NCI-H510A treated with DMSO at 0.1 percent for 48 hours (cell line): ENCODE measurements around the gene DDN.
A peak's percentile ranks its signal among the peaks of the same experiment; 100 is the strongest.

Experiments
- DNase-seq: peaks from one replicate; lab custom pipeline; 2025; lab: John Stamatoyannopoulos, UW

DDN gene

GRCh38 chr12:48999371-49000131, at the start of gene DDN:
DDN (minus strand) TSS chr12:48999375; CDS start chr12:48999287, 88 bp downstream.
- no peak for DNase-seq

DNA sequence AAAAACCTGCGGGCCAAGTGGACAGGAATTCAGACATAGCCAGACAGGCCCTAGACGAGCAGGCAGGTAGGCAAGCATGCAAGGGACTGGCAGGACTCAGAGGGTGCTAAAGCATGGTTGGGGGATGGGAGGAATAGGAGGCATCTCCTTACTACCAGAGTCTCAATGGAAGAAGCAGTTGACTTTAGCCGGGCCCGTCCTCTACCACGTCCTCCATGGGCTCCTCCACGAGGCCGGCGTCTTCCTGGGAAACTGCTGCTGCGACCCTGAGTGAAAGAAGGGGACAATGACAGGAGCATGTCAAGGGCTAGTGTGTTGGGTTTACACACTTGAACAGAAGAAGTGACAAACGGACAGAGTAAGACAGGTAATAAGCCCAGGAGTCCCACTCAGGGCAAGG, 49.8 kb upstream of the DDN start:
- no peak for DNase-seq

- no peak for DNase-seq
These were observed 47.1 kb upstream of the DDN start for GRCh38 chr12:49046129-49046895.

DNA sequence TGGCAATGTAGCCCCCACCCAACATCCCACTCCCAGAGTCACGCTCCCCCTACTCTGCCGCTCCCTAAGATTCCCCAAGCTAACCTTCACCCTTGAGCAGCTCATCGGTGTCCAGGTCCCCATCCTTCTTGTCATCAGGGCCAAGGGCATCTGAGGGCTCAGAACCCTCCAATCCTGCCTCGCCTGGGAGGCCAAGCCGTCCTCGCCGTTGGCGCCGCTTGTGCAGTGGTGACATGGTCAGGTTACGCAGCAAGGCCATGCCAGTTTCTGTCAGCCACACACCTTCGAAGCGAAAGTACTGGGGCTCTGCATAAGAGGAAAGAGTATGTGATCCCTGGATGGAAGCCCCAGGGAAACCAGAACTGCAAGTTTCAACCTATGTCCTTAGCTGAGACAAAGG, 45.5 kb upstream of the DDN start:
- DNase-seq, result no peak

GRCh38 chr12:49043856-49044258, 44.7 kb upstream of the DDN start:
- peak; percentile 48 for DNase-seq

GRCh38 chr12:49043241-49043640, 44.1 kb upstream of the DDN start:
- no peak for DNase-seq

DNA sequence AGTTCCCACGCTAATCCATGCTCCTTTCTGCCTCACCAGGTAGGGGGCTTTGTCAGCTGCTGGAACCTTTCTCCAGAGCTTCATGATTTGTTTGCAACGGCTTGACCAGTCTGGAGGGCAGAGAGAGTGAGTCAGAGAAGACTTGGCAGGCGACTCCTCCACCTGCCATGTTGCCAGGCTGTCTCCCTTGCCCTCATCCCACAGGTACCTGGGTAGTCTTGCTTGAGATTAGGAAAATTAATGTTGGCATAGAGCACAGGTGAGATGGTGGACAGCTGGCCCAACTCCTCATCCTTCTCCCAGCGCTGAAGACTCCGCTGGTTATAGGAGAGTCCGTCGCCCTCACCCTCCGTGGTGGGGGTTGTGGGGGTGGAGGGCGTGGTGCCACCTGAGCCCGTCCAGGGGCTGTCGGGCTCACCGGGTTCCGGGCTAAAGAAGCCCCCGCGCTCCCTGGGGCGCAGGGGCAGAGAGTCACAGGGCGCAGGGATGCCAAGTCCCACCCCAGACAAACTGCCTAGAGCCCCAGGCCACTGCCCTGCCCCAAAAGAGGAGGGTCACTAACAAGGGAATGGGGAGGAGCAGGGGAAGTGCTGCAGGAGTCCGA, 42.8 kb upstream of the DDN start:
- no peak for DNase-seq

- no peak for DNase-seq
These were observed 42.1 kb upstream of the DDN start for GRCh38 chr12:49041036-49041880.

GRCh38 chr12:49040364-49040855, 41.2 kb upstream of the DDN start:
- DNase-seq, result no peak

DNA sequence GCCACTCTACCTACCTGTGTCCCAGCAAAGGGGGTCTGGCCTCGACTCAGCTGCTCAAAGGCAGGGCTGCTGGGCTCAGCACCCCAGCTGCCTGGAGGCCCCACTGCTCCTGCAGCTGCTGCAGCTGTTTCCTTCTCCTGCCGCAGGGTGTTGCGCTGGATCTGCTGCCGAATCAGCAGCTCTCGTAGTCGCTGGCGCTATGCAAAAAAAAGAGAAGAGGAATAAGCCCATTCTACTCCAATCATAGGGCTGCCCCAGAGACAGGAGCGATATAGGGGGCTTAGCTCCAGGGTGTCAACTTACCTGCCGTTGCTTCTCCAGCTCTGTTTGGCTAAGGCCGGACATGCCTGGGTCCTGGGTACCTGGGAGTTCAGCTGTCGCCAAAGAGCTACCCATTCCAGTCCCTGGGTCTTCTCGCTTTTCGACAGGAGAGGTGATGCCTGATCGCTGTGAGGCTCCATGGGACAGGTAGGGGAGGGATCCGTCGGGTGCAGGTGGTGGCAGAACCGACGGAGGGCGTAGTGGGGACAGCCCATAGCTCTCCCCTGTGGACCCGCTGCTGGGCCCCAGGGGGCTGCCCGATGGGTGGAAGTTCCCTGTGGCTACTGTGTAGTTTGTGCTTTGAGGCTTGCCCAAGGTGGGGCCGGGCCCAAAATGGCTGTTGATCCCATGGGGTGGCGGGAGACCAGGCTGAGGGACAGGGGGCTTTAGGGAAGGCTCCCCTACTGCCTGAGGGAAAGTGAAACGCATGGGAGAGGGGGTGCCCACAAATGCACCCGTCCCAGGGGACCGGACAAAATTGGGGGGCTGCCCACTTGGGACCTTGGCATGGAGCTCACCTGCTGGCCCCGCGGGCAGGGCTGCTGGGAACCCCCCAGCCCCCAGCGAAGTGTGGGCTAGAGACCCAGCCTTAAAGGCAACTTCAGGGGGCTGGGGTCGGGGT, 40.5 kb upstream of the DDN start:
- no peak for DNase-seq

- no peak for DNase-seq
These were observed 39.2 kb upstream of the DDN start for GRCh38 chr12:49038291-49038955.

GRCh38 chr12:49037947-49038237, 38.7 kb upstream of the DDN start:
- no peak for DNase-seq

- no peak for DNase-seq
These were observed 38.2 kb upstream of the DDN start for GRCh38 chr12:49037111-49037946.

GRCh38 chr12:49036029-49036428, 36.9 kb upstream of the DDN start:
- DNase-seq, result no peak

DNA sequence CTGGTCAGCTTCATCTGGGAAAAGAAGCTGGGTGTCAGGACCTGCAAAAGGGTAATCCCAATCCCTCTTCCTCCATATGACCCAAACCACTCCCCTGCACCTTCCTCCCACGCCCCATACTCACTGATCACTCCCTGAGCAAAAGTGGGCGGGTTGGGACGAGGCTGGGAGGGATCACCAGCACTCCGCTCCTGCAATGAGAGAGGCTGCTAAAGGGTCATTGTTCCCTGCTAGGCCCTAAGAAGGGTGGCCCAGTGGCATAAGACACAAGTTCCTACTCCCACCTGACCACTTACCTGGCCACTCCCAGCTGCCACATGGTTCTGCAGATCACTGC, 35.1 kb upstream of the DDN start:
- no peak for DNase-seq

DNA sequence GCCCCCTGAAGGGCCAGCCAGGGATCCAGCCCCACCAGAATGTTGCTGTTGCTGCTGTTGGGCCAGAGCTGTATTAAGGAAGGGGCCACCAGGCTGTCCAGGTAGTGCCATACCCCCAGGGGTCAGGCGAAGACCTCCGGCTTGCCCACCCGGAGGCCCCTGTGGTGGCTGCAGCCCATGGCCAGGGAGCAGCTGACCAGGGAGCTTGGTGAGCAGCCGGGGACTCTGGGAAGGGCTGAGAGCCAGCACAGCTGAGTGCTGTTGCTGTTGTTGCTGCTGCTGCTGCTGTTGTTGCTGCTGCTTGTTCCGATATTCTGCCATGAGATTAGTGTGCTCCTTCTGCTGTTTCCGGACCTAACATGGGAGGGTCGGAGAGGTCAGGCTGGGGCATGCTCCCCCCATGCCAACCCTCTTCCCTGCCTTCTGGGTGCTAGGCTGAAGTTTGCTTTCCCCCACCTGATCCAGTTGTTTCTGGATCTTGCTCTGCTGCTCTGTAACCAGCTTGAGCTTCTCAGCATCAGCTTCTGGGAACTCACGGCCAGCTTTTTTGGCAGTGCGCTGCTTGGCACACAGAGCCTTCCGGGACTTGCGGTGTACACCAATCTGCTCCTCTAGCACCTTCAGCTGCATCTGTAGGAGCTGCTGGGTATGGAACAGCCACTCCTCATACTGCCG, 34.6 kb upstream of the DDN start:
- DNase-seq, result no peak

DNA sequence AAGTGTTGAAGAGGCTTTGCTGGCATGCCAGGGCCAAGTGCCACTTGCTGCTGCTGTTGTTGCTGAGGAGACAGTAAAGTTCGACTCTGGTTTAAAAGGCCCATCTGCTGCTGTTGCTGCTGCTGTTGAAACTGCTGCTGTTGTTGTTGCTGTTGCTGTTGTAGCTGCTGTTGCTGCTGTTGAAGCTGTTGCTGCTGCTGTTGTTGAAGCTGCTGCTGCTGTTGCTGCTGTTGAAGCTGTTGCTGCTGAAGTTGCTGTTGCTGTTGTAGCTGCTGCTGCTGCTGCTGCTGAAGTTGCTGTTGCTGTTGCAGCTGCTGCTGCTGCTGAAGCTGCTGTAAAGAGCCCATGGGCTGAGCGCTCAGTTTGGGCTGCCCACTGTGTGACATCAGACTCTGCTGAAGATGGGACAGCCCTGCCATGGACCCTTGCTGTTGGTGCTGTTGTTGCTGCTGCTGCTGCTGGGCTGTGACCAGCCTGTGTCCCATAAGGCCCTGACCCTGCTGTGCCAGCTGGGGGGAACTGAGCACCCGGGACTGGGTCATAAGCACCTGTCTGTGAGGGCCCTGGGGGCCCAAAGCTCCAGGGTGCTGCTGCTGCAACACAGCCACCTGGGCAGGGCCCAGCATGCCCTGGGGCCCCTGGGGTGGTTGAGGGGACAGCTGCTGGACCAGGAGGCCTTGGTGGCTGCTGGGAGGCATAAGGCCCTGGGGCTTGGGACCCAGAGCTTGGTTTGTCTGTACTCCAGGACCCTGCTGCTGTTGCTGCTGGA, 33.7 kb upstream of the DDN start:
- DNase-seq, result no peak

DNA sequence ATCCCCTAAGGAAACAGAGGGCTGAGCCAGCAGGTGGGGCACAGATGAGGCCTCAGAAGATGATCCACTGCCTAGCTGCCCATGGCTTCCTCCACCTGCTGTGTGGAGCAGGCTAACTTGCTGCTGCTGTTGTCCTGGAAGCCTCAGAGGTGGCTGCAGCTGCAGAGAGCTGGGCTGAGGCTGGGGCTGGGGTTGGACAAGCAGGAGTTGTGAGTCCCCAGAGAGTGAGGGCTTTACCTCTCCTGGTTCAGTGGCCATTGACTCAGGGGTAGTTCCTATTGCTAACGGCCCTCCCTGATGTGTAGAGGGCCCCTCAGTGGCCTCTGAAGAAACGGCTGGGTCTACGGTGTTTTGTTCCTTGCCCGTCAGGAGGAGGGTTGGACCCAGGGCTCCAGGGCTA, 33.1 kb upstream of the DDN start:
- no peak for DNase-seq
